Liver (tissue), 9 donors: Measurements from ENCODE around the gene SEPTIN3. TPM values are rescaled to one million over a fixed set of nuclear protein-coding genes. Genes with fewer than 3 reads are reported as not detected.

Experiments
- DNase-seq: peaks from one replicate; pipeline ENCODE4 v3.0.0-alpha.2; 2017; ENCODE audit warnings: low spot score
- H3K27ac ChIP-seq, 2 donors: one replicate each; pipeline ENCODE4 v1.7.0; 2013; ENCODE audit warnings: inconsistent platforms in 2 of 2, low read length in 2 of 2, control low read depth in 1 of 2, low read depth in 1 of 2, mild to moderate bottlenecking in 1 of 2
- H3K27me3 ChIP-seq, 4 donors: one replicate each; pipeline versions ENCODE4 v1.6.1 to v1.7.0; 2013; ENCODE audit warnings: low read length in 3 of 4, inconsistent platforms in 1 of 4, mild to moderate bottlenecking in 1 of 4, moderate library complexity in 1 of 4; ENCODE audit not compliant: control insufficient read depth in 4 of 4, insufficient read depth in 4 of 4
- H3K36me3 ChIP-seq, 4 donors: one replicate each; pipeline versions ENCODE4 v1.6.1 to v1.7.0; 2013; ENCODE audit warnings: low read length in 3 of 4, mild to moderate bottlenecking in 3 of 4, low read depth in 1 of 4, moderate library complexity in 1 of 4; ENCODE audit not compliant: control insufficient read depth in 4 of 4, insufficient read depth in 3 of 4
- H3K4me1 ChIP-seq, 4 donors: one replicate each; pipeline versions ENCODE4 v1.6.1 to v1.7.0; 2013; ENCODE audit warnings: low read length in 3 of 4, mild to moderate bottlenecking in 3 of 4, moderate library complexity in 1 of 4; ENCODE audit not compliant: control insufficient read depth in 4 of 4, insufficient read depth in 4 of 4
- H3K4me3 ChIP-seq, 3 donors: one replicate each; pipeline versions ENCODE4 v1.6.1 to v1.7.0; 2013; ENCODE audit warnings: low read length in 3 of 3, control low read depth in 1 of 3, low read depth in 1 of 3, mild to moderate bottlenecking in 1 of 3
- H3K9ac ChIP-seq, 2 donors: one replicate each; pipeline ENCODE4 v1.7.0; 2013; ENCODE audit warnings: low read length in 2 of 2, mild to moderate bottlenecking in 2 of 2, moderate library complexity in 2 of 2, control low read depth in 1 of 2, low read depth in 1 of 2
- H3K9me3 ChIP-seq, 4 donors: one replicate each; pipeline versions ENCODE4 v1.6.1 to v1.7.0; 2013; ENCODE audit warnings: low read length in 3 of 4; ENCODE audit not compliant: control insufficient read depth in 4 of 4
- ATF3 ChIP-seq: IDR thresholded peaks from 2 replicates; pipeline ENCODE4 v1.6.1; 2016; ENCODE audit warnings: antibody characterized with exemption
- CTCF ChIP-seq: fragments of 150-350 bp; IDR thresholded peaks from 2 replicates; pipeline ENCODE4 v1.5.1; 2017; ENCODE audit warnings: improper control_type of control experiment, low read depth, low read length; ENCODE audit not compliant: missing input control
- EGR1 ChIP-seq, 2 donors: IDR thresholded peaks; 2 replicates each; pipeline ENCODE4 v1.6.1; 2016 to 2018; ENCODE audit warnings: antibody characterized with exemption in 2 of 2, low read depth in 2 of 2
- FOXA1 ChIP-seq: IDR thresholded peaks from 2 replicates; pipeline ENCODE4 v1.6.1; 2016; ENCODE audit warnings: antibody characterized with exemption
- FOXA2 ChIP-seq: IDR thresholded peaks from 2 replicates; pipeline ENCODE4 v1.6.1; 2016; ENCODE audit warnings: antibody characterized with exemption
- GABPA ChIP-seq, 2 donors: IDR thresholded peaks in 1 of 2; conservative IDR thresholded peaks in 1 of 2; 2 replicates each; pipeline ENCODE4 v1.6.1; 2016; ENCODE audit warnings: antibody characterized with exemption in 2 of 2, mild to moderate bottlenecking in 1 of 2, moderate library complexity in 1 of 2
- HNF4A ChIP-seq, 2 donors: conservative IDR thresholded peaks; 2 replicates each; pipeline ENCODE4 v1.6.1; 2016; ENCODE audit warnings: antibody characterized with exemption in 2 of 2, mild to moderate bottlenecking in 2 of 2
- MAX ChIP-seq: IDR thresholded peaks from 2 replicates; pipeline ENCODE4 v1.6.1; 2016; ENCODE audit warnings: antibody characterized with exemption
- NR2F2 ChIP-seq: IDR thresholded peaks from 2 replicates; pipeline ENCODE4 v1.6.1; 2016; ENCODE audit warnings: antibody characterized with exemption
- RAD21 ChIP-seq, 2 donors: IDR thresholded peaks; 2 replicates each; pipeline ENCODE4 v1.6.1; 2016; ENCODE audit warnings: antibody characterized with exemption in 2 of 2, mild to moderate bottlenecking in 2 of 2
- REST ChIP-seq: IDR thresholded peaks from 2 replicates; pipeline ENCODE4 v1.6.1; 2016; ENCODE audit warnings: antibody characterized with exemption, mild to moderate bottlenecking
- RXRA ChIP-seq, 2 donors: IDR thresholded peaks; 2 replicates each; pipeline ENCODE4 v1.6.1; 2017 to 2018; ENCODE audit warnings: antibody characterized with exemption in 2 of 2, mild to moderate bottlenecking in 1 of 2
- YY1 ChIP-seq: IDR thresholded peaks from 2 replicates; pipeline ENCODE4 v1.6.1; 2016; ENCODE audit warnings: antibody characterized with exemption, mild to moderate bottlenecking
- whole genome bisulfite sequencing: extraction: QIAGEN DNeasy Blood & Tissue Kit; methylation state at CpG from one replicate; pipeline ENCODE4 v1.1.7; 2013; 5-methylcytosine and 5-hydroxymethylcytosine counted together
- polyA plus RNA-seq, 2 donors: library from polyadenylated mRNA; stranded (reverse) in 1 of 2; unstranded in 1 of 2; fragments of 200-250 nt in 1 of 2; fragments of >200 nt in 1 of 2; fragmentation: Nextera tagmentation in 1 of 2; extraction: Ambion mirVana in 1 of 2; gene quantifications; one replicate each; pipeline versions ENCODE4 v1.2.1 to v1.2.3, GENCODE V29; 2013 to 2015
- total RNA-seq, 2 donors: library from RNA; depleted of rRNA; stranded (reverse); fragments of >200 nt; gene quantifications; one replicate each; pipeline ENCODE4 v1.2.3, GENCODE V29; 2014
- donor health status: healthy.
- donor health status: healthy.
- donor health status: healthy.
- donor health status: healthy.
- donor health status: healthy.

SEPTIN3 gene
- total and polyA plus RNA-seq, 4 donors, result under 0.01 to 0.07 (median 0.04) TPM; not detected in 1

- TF ChIP-seq GABPA (IDR thresholded peaks at IDR 0.05 in 1 of 2, conservative IDR thresholded peaks at IDR 0.05 in 1 of 2) (no peak), EGR1 (IDR thresholded peaks at IDR 0.05; ENCODE audit: low read depth in 2 of 2) (no peak)
- DNase-seq, result no peak
- H3K27ac ChIP-seq, result no peak overlapping the region
- H3K4me3 ChIP-seq, result no peak overlapping the region
- H3K9ac ChIP-seq, result no peak overlapping the region
- H3K9me3 ChIP-seq, result no peaks in the 10 kb centered on the region
- no peaks in the 10 kb centered on the region for H3K36me3 ChIP-seq
- H3K4me1 ChIP-seq, result peaks cover 4 to 16% (median 10%) of the 10 kb centered on the region in 4 donors
- peaks cover 0 to 3% (median 0%) of the 10 kb centered on the region in 4 donors for H3K27me3 ChIP-seq
- WGBS, result 93% methylated on average over 14 of the region's 14 CpGs
Measured at GRCh38 chr22:41923595-41924276, 45.5 kb upstream of the SEPTIN3 start.

- no peaks in the 10 kb centered on the region for H3K9me3 ChIP-seq
- no peak overlapping the region for H3K9ac ChIP-seq
- no peaks in the 10 kb centered on the region for H3K36me3 ChIP-seq
- H3K27ac ChIP-seq, result no peak overlapping the region
- WGBS, result 6% methylated on average over 47 of the region's 48 CpGs
- peak; percentile 76 for DNase-seq
- H3K4me3 ChIP-seq, result peak overlapping the region in 2 of 3 donors; percentile 11 to 50
- H3K27me3 ChIP-seq, result peaks cover 0 to 3% (median 0%) of the 10 kb centered on the region in 4 donors
- TF ChIP-seq FOXA1, result no peak
- TF ChIP-seq RXRA (IDR thresholded peaks at IDR 0.05), result no peak
- TF ChIP-seq MAX, result no peak
- TF ChIP-seq ATF3, result no peak
- no peak for TF ChIP-seq HNF4A (conservative IDR thresholded peaks at IDR 0.05)
- peak in 1 of 2 donors; percentile 26 for TF ChIP-seq RAD21 (IDR thresholded peaks at IDR 0.05)
- no peak for TF ChIP-seq FOXA2
- peak; percentile 66 for TF ChIP-seq CTCF
- no peak for TF ChIP-seq REST
- TF ChIP-seq NR2F2, result no peak
- no peak for TF ChIP-seq YY1
- H3K4me1 ChIP-seq, result peaks cover 3 to 8% (median 6%) of the 10 kb centered on the region in 4 donors
Measured at GRCh38 chr22:41925783-41926460, 43.3 kb upstream of the SEPTIN3 start.
